H1 (cell line): Measurements from ENCODE around the gene SLC25A38.
A peak's percentile ranks its signal among the peaks of the same experiment; 100 is the strongest.

Source experiments
- ATF3 ChIP-seq: IDR thresholded peaks from 2 replicates; pipeline ENCODE4 v1.6.1; 2011; ENCODE audit warnings: low read depth, mild to moderate bottlenecking, low read length; ENCODE audit not compliant: insufficient read depth
- CTCF ChIP-seq, 3 experiments: IDR thresholded peaks; 1 replicate in 2 of 3; 2 replicates in 1 of 3; pipeline versions ENCODE4 v1.5.1 to v1.6.1; 2011; ENCODE audit warnings: low read length in 3 of 3, mild to moderate bottlenecking in 3 of 3, inconsistent platforms in 2 of 3, low read depth in 1 of 3, moderate library complexity in 1 of 3; ENCODE audit not compliant: insufficient read depth in 1 of 3; ENCODE audit errors: control extremely low read depth in 1 of 3
- EZH2 ChIP-seq: fragments of 200-600 bp; sonication (generic); IDR thresholded peaks from 2 replicates; pipeline ENCODE4 v1.7.1; 2012; ENCODE audit warnings: low read depth, mild to moderate bottlenecking, moderate library complexity, low read length, inconsistent platforms; ENCODE audit not compliant: severe bottlenecking
- POLR2A ChIP-seq, 2 experiments: IDR thresholded peaks; 1 replicate in 1 of 2; 2 replicates in 1 of 2; pipeline ENCODE4 v1.6.1; 2011; ENCODE audit warnings: low read depth in 2 of 2, low read length in 2 of 2, mild to moderate bottlenecking in 2 of 2; ENCODE audit errors: control extremely low read depth in 1 of 2

GRCh38 chr3:39443530-39443929, 60.4 kb downstream of the SLC25A38 start:
- TF ChIP-seq CTCF (IDR thresholded peaks at IDR 0.05; ENCODE audit: control extremely low read depth in 1 of 3, insufficient read depth in 1 of 3, low read depth in 1 of 3, low read length in 3 of 3) (peak; percentile 65 to 75 (median 70)), EZH2 (no peak), ATF3 (no peak), POLR2A (IDR thresholded peaks at IDR 0.05; ENCODE audit: control extremely low read depth in 1 of 2, low read depth in 2 of 2, low read length in 2 of 2) (no peak)
